ENCODE measurements around the gene PDZRN4. TPM values are rescaled to one million over a fixed set of nuclear protein-coding genes. Genes with fewer than 3 reads are reported as not detected.

Gene PDZRN4
- total and polyA plus RNA-seq, 2 of the 4 experiments (the other 2 are of a cell fraction): not detected

- Histone ChIP-seq H2AK5ac (ENCODE audit: low read depth, low read length) (no peak overlapping the region), H3K27me3 (ENCODE audit: control insufficient read depth, insufficient read depth, low read length) (no peaks in the 10 kb centered on the region), H3K4ac (ENCODE audit: low read depth, low read length) (no peak overlapping the region), H4K8ac (ENCODE audit: low read depth in 2 of 2, low read length in 2 of 2) (no peak overlapping the region), H3K9ac (ENCODE audit: low read depth, low read length) (no peak overlapping the region), H2AK9ac (replicated peaks; ENCODE audit: low read depth, low read length, poor library complexity) (no peak overlapping the region), H3K9me1 (ENCODE audit: insufficient read depth, low read length) (no peaks in the 10 kb centered on the region), H2BK20ac (ENCODE audit: low read depth, low read length) (no peak overlapping the region), H2AFZ (replicated peaks; ENCODE audit: low read length, poor library complexity) (no peak overlapping the region), H3K23ac (ENCODE audit: low read depth, low read length) (no peak overlapping the region), H3K4me2 (ENCODE audit: low read depth, low read length) (no peak overlapping the region), H3K56ac (ENCODE audit: extremely low read depth, insufficient read depth, low read length) (no peak overlapping the region), H3K14ac (replicated peaks; ENCODE audit: low read depth, low read length) (no peak overlapping the region), H3K9me3 (ENCODE audit: control insufficient read depth, insufficient read depth, low read length) (no peaks in the 10 kb centered on the region), H4K5ac (ENCODE audit: low read depth, low read length) (no peak overlapping the region), H2BK15ac (ENCODE audit: low read depth, low read length) (no peak overlapping the region), H3K27ac (ENCODE audit: insufficient read depth, low read length) (no peak overlapping the region), H3K79me1 (ENCODE audit: low read depth in 1 of 2, low read length in 2 of 2) (no peaks in the 10 kb centered on the region), H2BK120ac (ENCODE audit: low read depth, low read length) (no peak overlapping the region), H3K4me1 (ENCODE audit: control insufficient read depth, insufficient read depth, low read length) (no peaks in the 10 kb centered on the region), H4K91ac (ENCODE audit: insufficient read depth, low read depth, low read length) (no peak overlapping the region), H4K20me1 (ENCODE audit: insufficient read depth, low read length) (no peaks in the 10 kb centered on the region), H2BK5ac (ENCODE audit: low read depth, low read length, poor library complexity, severe bottlenecking) (no peak overlapping the region), H3K4me3 (ENCODE audit: insufficient read depth, low read depth, low read length) (no peak overlapping the region), H3K36me3 (ENCODE audit: control insufficient read depth, insufficient read depth, low read length) (no peaks in the 10 kb centered on the region), H3K18ac (ENCODE audit: low read depth, low read length) (no peak overlapping the region)
- DNase-seq (no peak), ATAC-seq (ENCODE audit: low read depth) (no peak)
- TF ChIP-seq CTCF (conservative IDR thresholded peaks at IDR 0.05; ENCODE audit: low read depth, low read length): no peak
- TF ChIP-seq CHD1 (IDR thresholded peaks at IDR 0.05; ENCODE audit: low read depth, low read length): no peak
- no peak for TF ChIP-seq MAFK (IDR thresholded peaks at IDR 0.05; ENCODE audit: low read depth, low read length)
- TF ChIP-seq MXI1 (IDR thresholded peaks at IDR 0.05; ENCODE audit: borderline replicate concordance, low read depth, low read length): no peak
- ChIA-PET CTCF (interaction anchor here (0.6 kb wide), 1 partner anchor 13 kb away, joined by 5 read pairs; no protein-coding TSS in a partner anchor), POLR2A (ENCODE audit: unreplicated experiment) (no interaction called here)
- 29% methylated on average over 3 of the region's 9 CpGs; no CpG with 5 or more reads in 1 of the 2 experiments for WGBS, 2 experiments (ENCODE audit: extremely low coverage in 2 of 2, insufficient read length in 1 of 2)
- in situ Hi-C loops (cut with MboI; ENCODE audit: low sequenced_read_pairs) (no loop called here), dilution Hi-C loops (cut with HindIII; ENCODE audit: low sequenced_read_pairs, unreplicated experiment) (no loop called here), intact Hi-C loops (cut with micrococcal nuclease) (no loop called here)
- no TSS peak for BruUV-seq (replicated peaks)
These were observed 364.5 kb downstream of the PDZRN4 start for GRCh38 chr12:41552588-41552987.

Data from IMR-90 (cell line).